ENCODE measurements around the gene CWH43. TPM values are rescaled to one million over a fixed set of nuclear protein-coding genes. Genes with fewer than 3 reads are reported as not detected.

Gene CWH43
- total and polyA plus RNA-seq, 11 donors = not detected

DNA sequence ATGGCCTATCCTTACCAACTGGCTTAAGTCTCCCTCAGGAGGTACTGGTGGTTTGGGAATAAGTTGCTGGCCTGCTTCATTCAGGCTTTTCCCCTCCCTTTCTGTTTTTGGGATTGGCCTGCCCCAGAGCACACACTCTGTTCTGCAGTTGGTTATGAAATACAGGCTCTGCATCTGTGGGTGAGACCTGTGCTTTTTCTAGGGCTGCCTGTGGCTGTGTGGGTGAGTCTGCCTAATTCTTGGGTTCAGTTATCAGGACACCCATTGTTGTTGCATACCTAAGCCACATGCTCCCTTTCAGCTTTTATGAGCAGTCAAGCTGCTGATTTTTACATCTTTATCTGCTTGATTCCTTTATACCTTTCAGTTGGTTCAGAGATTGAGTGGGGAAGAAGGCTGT lies 19.0 kb upstream of the CWH43 start:
- DNase-seq = no peak
- H3K9me3 ChIP-seq = no peaks in the 10 kb centered on the region
- H3K4me3 ChIP-seq = no peak overlapping the region
- no peak overlapping the region for H3K27ac ChIP-seq
- no peak for ATAC-seq
- intact Hi-C loops (cut with DNase I) = loop anchor here in 7 of 10 donors (2.0 to 10.0 kb wide), 7 partner anchors 122 to 532 kb away; partner anchors contain the start of gene FRYL (in 2 of the 7)
- no peaks in the 10 kb centered on the region for H3K36me3 ChIP-seq
- TF ChIP-seq, protein P1, sequence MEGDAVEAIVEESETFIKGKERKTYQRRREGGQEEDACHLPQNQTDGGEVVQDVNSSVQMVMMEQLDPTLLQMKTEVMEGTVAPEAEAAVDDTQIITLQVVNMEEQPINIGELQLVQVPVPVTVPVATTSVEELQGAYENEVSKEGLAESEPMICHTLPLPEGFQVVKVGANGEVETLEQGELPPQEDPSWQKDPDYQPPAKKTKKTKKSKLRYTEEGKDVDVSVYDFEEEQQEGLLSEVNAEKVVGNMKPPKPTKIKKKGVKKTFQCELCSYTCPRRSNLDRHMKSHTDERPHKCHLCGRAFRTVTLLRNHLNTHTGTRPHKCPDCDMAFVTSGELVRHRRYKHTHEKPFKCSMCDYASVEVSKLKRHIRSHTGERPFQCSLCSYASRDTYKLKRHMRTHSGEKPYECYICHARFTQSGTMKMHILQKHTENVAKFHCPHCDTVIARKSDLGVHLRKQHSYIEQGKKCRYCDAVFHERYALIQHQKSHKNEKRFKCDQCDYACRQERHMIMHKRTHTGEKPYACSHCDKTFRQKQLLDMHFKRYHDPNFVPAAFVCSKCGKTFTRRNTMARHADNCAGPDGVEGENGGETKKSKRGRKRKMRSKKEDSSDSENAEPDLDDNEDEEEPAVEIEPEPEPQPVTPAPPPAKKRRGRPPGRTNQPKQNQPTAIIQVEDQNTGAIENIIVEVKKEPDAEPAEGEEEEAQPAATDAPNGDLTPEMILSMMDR (IDR thresholded peaks at IDR 0.05) = no peak
- no peak for TF ChIP-seq POLR2A (IDR thresholded peaks at IDR 0.05)
- H3K27me3 ChIP-seq = no peaks in the 10 kb centered on the region
- H3K4me1 ChIP-seq = no peaks in the 10 kb centered on the region

DNA sequence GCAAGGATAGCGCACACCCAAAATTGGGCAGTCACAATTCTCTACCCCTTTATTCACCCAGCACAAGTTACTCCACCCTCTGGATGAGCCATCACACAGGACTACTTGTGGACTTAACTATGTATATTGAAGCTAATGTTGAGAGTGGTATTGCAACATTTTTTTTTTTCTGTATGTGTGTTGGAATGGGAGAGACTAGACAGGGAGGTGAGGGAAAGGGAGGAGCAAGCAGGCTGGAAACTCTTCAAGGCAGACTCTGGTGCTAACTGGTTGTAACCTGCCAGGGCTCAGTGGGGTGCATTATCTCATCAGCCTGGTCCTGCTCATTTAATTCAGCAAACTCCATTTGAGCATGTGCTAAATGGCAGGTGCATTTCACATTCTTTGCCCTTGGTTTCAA lies 18.4 kb upstream of the CWH43 start:
- 97 to 100% (median 99%) methylated on average over 1 of the region's 1 CpG for WGBS, 4 donors
- DNase-seq (no peak), ATAC-seq (no peak)
- H3K27ac ChIP-seq = no peak overlapping the region
- intact Hi-C loops (cut with DNase I) = loop anchor here in 7 of 10 donors (2.0 to 10.0 kb wide), 7 partner anchors 123 to 533 kb away; partner anchors contain the start of gene FRYL (in 2 of the 7)
- TF ChIP-seq POLR2A (IDR thresholded peaks at IDR 0.05) = no peak
- TF ChIP-seq, protein P1 (IDR thresholded peaks at IDR 0.05) = no peak
- H3K9me3 ChIP-seq = no peaks in the 10 kb centered on the region
- H3K36me3 ChIP-seq = no peaks in the 10 kb centered on the region
- H3K4me1 ChIP-seq = no peaks in the 10 kb centered on the region
- H3K27me3 ChIP-seq = no peaks in the 10 kb centered on the region
- H3K4me3 ChIP-seq = no peak overlapping the region

DNA sequence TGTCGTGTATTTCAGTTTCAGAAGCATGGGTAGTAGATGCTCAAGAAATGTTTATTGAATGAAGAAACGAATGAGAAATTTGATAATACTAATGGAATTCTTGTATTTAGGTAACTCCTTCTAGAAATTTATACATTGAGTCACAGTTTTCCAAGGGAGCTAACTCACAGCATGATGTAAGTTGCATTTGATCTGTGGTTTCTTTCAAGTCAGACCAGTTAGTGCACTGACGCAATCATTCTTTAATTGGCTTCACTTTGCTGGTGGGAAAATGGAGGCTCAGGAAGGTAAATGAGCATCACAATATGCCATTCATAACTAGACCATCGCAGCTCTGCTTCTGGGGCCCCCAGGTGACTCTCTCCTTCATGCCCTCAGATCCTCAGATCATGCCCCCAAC lies 17.3 kb upstream of the CWH43 start:
- 75 to 85% (median 79%) methylated on average over 4 of the region's 4 CpGs for whole genome bisulfite sequencing, 4 donors
- ATAC-seq = no peak
- no peak overlapping the region for H3K27ac ChIP-seq

DNA sequence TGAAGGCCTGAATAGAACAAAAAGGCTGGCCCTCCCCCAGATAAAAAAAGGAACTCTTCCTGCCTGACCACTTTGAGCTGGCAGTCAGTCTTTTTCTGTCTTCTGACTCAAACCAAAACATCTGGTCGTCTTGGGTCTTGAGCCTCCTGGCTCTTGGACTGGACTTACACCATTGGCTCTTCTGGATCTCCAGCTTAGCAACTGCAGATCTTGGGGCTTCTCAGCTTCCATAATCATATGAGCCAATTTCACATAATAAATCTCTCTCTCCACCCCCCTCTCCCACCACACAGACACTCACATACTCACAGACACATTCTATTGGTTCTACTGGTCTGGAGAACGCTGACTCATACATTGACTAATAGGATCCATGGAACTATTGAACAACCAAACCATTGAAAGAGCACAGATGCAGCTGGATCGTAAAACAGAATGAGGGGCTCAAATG lies 15.6 kb upstream of the CWH43 start:
- Histone ChIP-seq H3K36me3 (no peaks in the 10 kb centered on the region), H3K27me3 (peaks cover 0 to 10% (median 0%) of the 10 kb centered on the region in 9 donors), H3K4me3 (no peak overlapping the region), H3K4me1 (peaks cover 0 to 5% (median 0%) of the 10 kb centered on the region in 12 donors), H3K27ac (no peak overlapping the region), H3K9me3 (no peaks in the 10 kb centered on the region)
- intact Hi-C loops (cut with DNase I) = no loop called here
- DNase-seq (no peak), ATAC-seq (no peak)
- 68 to 86% (median 77%) methylated on average over 3 of the region's 3 CpGs for WGBS, 4 donors
- TF ChIP-seq POLR2A (IDR thresholded peaks at IDR 0.05) = no peak
- TF ChIP-seq, protein P1 (IDR thresholded peaks at IDR 0.05) = no peak

More for the DNA sequence above, 17.3 kb upstream of the CWH43 start:
- Histone ChIP-seq H3K4me3 (no peak overlapping the region), H3K9me3 (no peaks in the 10 kb centered on the region), H3K4me1 (no peaks in the 10 kb centered on the region), H3K27me3 (no peaks in the 10 kb centered on the region), H3K36me3 (no peaks in the 10 kb centered on the region)
- intact Hi-C loops (cut with DNase I) = loop anchor here in 7 of 10 donors (10.0 kb wide), 6 partner anchors 124 to 534 kb away; partner anchors contain the start of gene FRYL (in 2 of the 7)
- TF ChIP-seq, protein P1 (IDR thresholded peaks at IDR 0.05) = no peak
- DNase-seq = no peak
